Liver (tissue), 9 donors: Measurements from ENCODE around the gene PKMYT1. TPM values are rescaled to one million over a fixed set of nuclear protein-coding genes. Genes with fewer than 3 reads are reported as not detected.

Experiments used
- DNase-seq: peaks from one replicate; pipeline ENCODE4 v3.0.0-alpha.2; 2017; ENCODE audit warnings: low spot score
- H3K27ac ChIP-seq, 2 donors: one replicate each; pipeline ENCODE4 v1.7.0; 2013; ENCODE audit warnings: inconsistent platforms in 2 of 2, low read length in 2 of 2, control low read depth in 1 of 2, low read depth in 1 of 2, mild to moderate bottlenecking in 1 of 2
- H3K27me3 ChIP-seq, 4 donors: one replicate each; pipeline versions ENCODE4 v1.6.1 to v1.7.0; 2013; ENCODE audit warnings: low read length in 3 of 4, inconsistent platforms in 1 of 4, mild to moderate bottlenecking in 1 of 4, moderate library complexity in 1 of 4; ENCODE audit not compliant: control insufficient read depth in 4 of 4, insufficient read depth in 4 of 4
- H3K36me3 ChIP-seq, 4 donors: one replicate each; pipeline versions ENCODE4 v1.6.1 to v1.7.0; 2013; ENCODE audit warnings: low read length in 3 of 4, mild to moderate bottlenecking in 3 of 4, low read depth in 1 of 4, moderate library complexity in 1 of 4; ENCODE audit not compliant: control insufficient read depth in 4 of 4, insufficient read depth in 3 of 4
- H3K4me1 ChIP-seq, 4 donors: one replicate each; pipeline versions ENCODE4 v1.6.1 to v1.7.0; 2013; ENCODE audit warnings: low read length in 3 of 4, mild to moderate bottlenecking in 3 of 4, moderate library complexity in 1 of 4; ENCODE audit not compliant: control insufficient read depth in 4 of 4, insufficient read depth in 4 of 4
- H3K4me3 ChIP-seq, 3 donors: one replicate each; pipeline versions ENCODE4 v1.6.1 to v1.7.0; 2013; ENCODE audit warnings: low read length in 3 of 3, control low read depth in 1 of 3, low read depth in 1 of 3, mild to moderate bottlenecking in 1 of 3
- H3K9ac ChIP-seq, 2 donors: one replicate each; pipeline ENCODE4 v1.7.0; 2013; ENCODE audit warnings: low read length in 2 of 2, mild to moderate bottlenecking in 2 of 2, moderate library complexity in 2 of 2, control low read depth in 1 of 2, low read depth in 1 of 2
- H3K9me3 ChIP-seq, 4 donors: one replicate each; pipeline versions ENCODE4 v1.6.1 to v1.7.0; 2013; ENCODE audit warnings: low read length in 3 of 4; ENCODE audit not compliant: control insufficient read depth in 4 of 4
- EGR1 ChIP-seq, 2 donors: IDR thresholded peaks; 2 replicates each; pipeline ENCODE4 v1.6.1; 2016 to 2018; ENCODE audit warnings: antibody characterized with exemption in 2 of 2, low read depth in 2 of 2
- FOXA1 ChIP-seq: IDR thresholded peaks from 2 replicates; pipeline ENCODE4 v1.6.1; 2016; ENCODE audit warnings: antibody characterized with exemption
- FOXA2 ChIP-seq: IDR thresholded peaks from 2 replicates; pipeline ENCODE4 v1.6.1; 2016; ENCODE audit warnings: antibody characterized with exemption
- GABPA ChIP-seq, 2 donors: IDR thresholded peaks in 1 of 2; conservative IDR thresholded peaks in 1 of 2; 2 replicates each; pipeline ENCODE4 v1.6.1; 2016; ENCODE audit warnings: antibody characterized with exemption in 2 of 2, mild to moderate bottlenecking in 1 of 2, moderate library complexity in 1 of 2
- HNF4A ChIP-seq, 2 donors: conservative IDR thresholded peaks; 2 replicates each; pipeline ENCODE4 v1.6.1; 2016; ENCODE audit warnings: antibody characterized with exemption in 2 of 2, mild to moderate bottlenecking in 2 of 2
- HNF4G ChIP-seq: IDR thresholded peaks from 2 replicates; pipeline ENCODE4 v1.6.1; 2016; ENCODE audit warnings: antibody characterized with exemption
- JUND ChIP-seq, 2 donors: IDR thresholded peaks; 2 replicates each; pipeline ENCODE4 v1.6.1; 2016; ENCODE audit warnings: antibody characterized with exemption in 2 of 2
- NR2F2 ChIP-seq: IDR thresholded peaks from 2 replicates; pipeline ENCODE4 v1.6.1; 2016; ENCODE audit warnings: antibody characterized with exemption
- RAD21 ChIP-seq, 2 donors: IDR thresholded peaks; 2 replicates each; pipeline ENCODE4 v1.6.1; 2016; ENCODE audit warnings: antibody characterized with exemption in 2 of 2, mild to moderate bottlenecking in 2 of 2
- RXRA ChIP-seq, 2 donors: IDR thresholded peaks; 2 replicates each; pipeline ENCODE4 v1.6.1; 2017 to 2018; ENCODE audit warnings: antibody characterized with exemption in 2 of 2, mild to moderate bottlenecking in 1 of 2
- SP1 ChIP-seq: IDR thresholded peaks from 2 replicates; pipeline ENCODE4 v1.6.1; 2018; ENCODE audit warnings: antibody characterized with exemption, mild to moderate bottlenecking
- TAF1 ChIP-seq: conservative IDR thresholded peaks from 2 replicates; pipeline ENCODE4 v1.6.1; 2016; ENCODE audit warnings: antibody characterized with exemption, mild to moderate bottlenecking
- YY1 ChIP-seq: IDR thresholded peaks from 2 replicates; pipeline ENCODE4 v1.6.1; 2016; ENCODE audit warnings: antibody characterized with exemption, mild to moderate bottlenecking
- WGBS: extraction: QIAGEN DNeasy Blood & Tissue Kit; methylation state at CpG from one replicate; pipeline ENCODE4 v1.1.7; 2013; 5-methylcytosine and 5-hydroxymethylcytosine counted together
- polyA plus RNA-seq, 2 donors: library from polyadenylated mRNA; stranded (reverse) in 1 of 2; unstranded in 1 of 2; fragments of 200-250 nt in 1 of 2; fragments of >200 nt in 1 of 2; fragmentation: Nextera tagmentation in 1 of 2; extraction: Ambion mirVana in 1 of 2; gene quantifications; one replicate each; pipeline versions ENCODE4 v1.2.1 to v1.2.3, GENCODE V29; 2013 to 2015
- total RNA-seq, 2 donors: library from RNA; depleted of rRNA; stranded (reverse); fragments of >200 nt; gene quantifications; one replicate each; pipeline ENCODE4 v1.2.3, GENCODE V29; 2014
- TF ChIP-seq, protein P1 (sequence below): IDR thresholded peaks from 2 replicates; pipeline ENCODE4 v1.6.1; 2016; ENCODE audit warnings: antibody characterized with exemption, mild to moderate bottlenecking
- TF ChIP-seq, protein P2 (sequence below): IDR thresholded peaks from 2 replicates; pipeline ENCODE4 v1.6.1; 2016; ENCODE audit warnings: antibody characterized with exemption
- TF ChIP-seq, protein P3 (sequence below): fragments of 150-350 bp; IDR thresholded peaks from 2 replicates; pipeline ENCODE4 v1.5.1; 2017; ENCODE audit warnings: improper control_type of control experiment, low read depth, low read length; ENCODE audit not compliant: missing input control
- TF ChIP-seq, protein P4 (sequence below): IDR thresholded peaks from 2 replicates; pipeline ENCODE4 v1.6.1; 2016; ENCODE audit warnings: antibody characterized with exemption
- TF ChIP-seq, protein P5 (sequence below): IDR thresholded peaks from 2 replicates; pipeline ENCODE4 v1.6.1; 2016; ENCODE audit warnings: antibody characterized with exemption
- donor health status: healthy.
- donor health status: healthy.
- donor health status: healthy.
- donor health status: healthy.
- donor health status: healthy.

PKMYT1 gene
- total and polyA plus RNA-seq, 4 donors = 0.50 to 15.8 (median 2.6) TPM

DNA sequence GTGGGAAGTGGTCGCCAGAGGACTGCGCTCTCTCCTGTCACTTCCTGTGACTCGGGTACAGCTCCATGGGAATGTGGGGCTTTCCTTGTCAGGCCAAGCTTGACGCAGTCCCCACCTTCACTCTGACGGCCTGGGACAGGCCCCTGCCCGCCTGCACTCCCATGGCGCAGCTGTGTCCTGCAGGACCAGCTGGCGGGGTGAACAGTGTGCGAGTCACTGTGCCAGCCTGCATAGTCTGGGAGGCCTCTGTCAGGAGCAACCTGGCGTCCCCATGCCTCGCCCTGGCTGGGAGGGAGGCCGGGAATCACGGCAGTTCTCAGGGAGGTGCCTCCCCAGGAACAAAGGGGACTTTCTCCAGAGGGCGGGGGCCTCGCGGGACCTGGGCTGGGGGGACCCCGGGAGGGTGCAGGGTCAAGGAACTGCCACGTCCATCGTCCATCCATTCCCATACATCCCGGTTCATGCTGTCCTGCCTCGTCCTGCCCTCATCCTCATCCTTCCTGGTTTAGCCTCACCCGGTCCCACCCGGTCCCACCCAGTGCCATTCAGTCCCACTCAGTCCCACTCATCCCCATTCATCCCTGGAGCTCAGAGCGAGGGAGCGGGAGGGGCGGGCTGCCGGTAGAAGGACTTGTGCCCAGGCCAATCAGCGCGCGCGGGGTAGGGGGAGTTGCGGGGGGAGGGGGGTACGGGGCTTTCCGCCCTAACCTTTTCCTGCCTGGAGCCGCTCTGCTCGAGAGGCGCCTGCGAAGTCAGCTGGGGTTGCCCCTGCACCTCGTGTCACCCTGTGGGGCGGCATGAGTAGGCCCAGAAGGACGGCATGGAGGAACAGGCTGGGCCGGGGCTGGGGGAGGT is 55.1 kb downstream of the PKMYT1 start:
- H3K4me1 ChIP-seq = peaks cover 2 to 7% (median 5%) of the 10 kb centered on the region in 4 donors
- no peak for DNase-seq
- H3K27ac ChIP-seq = no peak overlapping the region
- H3K9me3 ChIP-seq = no peaks in the 10 kb centered on the region
- 86% methylated on average over 42 of the region's 42 CpGs for WGBS
- no peak overlapping the region for H3K9ac ChIP-seq
- peaks cover 0 to 9% (median 2%) of the 10 kb centered on the region in 4 donors for H3K36me3 ChIP-seq
- no peak overlapping the region for H3K4me3 ChIP-seq
- TF ChIP-seq NR2F2 = no peak
- TF ChIP-seq, protein P1, sequence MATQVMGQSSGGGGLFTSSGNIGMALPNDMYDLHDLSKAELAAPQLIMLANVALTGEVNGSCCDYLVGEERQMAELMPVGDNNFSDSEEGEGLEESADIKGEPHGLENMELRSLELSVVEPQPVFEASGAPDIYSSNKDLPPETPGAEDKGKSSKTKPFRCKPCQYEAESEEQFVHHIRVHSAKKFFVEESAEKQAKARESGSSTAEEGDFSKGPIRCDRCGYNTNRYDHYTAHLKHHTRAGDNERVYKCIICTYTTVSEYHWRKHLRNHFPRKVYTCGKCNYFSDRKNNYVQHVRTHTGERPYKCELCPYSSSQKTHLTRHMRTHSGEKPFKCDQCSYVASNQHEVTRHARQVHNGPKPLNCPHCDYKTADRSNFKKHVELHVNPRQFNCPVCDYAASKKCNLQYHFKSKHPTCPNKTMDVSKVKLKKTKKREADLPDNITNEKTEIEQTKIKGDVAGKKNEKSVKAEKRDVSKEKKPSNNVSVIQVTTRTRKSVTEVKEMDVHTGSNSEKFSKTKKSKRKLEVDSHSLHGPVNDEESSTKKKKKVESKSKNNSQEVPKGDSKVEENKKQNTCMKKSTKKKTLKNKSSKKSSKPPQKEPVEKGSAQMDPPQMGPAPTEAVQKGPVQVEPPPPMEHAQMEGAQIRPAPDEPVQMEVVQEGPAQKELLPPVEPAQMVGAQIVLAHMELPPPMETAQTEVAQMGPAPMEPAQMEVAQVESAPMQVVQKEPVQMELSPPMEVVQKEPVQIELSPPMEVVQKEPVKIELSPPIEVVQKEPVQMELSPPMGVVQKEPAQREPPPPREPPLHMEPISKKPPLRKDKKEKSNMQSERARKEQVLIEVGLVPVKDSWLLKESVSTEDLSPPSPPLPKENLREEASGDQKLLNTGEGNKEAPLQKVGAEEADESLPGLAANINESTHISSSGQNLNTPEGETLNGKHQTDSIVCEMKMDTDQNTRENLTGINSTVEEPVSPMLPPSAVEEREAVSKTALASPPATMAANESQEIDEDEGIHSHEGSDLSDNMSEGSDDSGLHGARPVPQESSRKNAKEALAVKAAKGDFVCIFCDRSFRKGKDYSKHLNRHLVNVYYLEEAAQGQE = no peak
- H3K27me3 ChIP-seq = no peaks in the 10 kb centered on the region

- Histone ChIP-seq H3K27ac (no peak overlapping the region), H3K9me3 (no peaks in the 10 kb centered on the region), H3K36me3 (peaks cover 0 to 4% (median under 1%) of the 10 kb centered on the region in 4 donors), H3K27me3 (no peaks in the 10 kb centered on the region), H3K9ac (no peak overlapping the region), H3K4me1 (peaks cover 2 to 7% (median 6%) of the 10 kb centered on the region in 4 donors), H3K4me3 (no peak overlapping the region)
- 96% methylated on average over 14 of the region's 14 CpGs for WGBS
- TF ChIP-seq, protein P2, sequence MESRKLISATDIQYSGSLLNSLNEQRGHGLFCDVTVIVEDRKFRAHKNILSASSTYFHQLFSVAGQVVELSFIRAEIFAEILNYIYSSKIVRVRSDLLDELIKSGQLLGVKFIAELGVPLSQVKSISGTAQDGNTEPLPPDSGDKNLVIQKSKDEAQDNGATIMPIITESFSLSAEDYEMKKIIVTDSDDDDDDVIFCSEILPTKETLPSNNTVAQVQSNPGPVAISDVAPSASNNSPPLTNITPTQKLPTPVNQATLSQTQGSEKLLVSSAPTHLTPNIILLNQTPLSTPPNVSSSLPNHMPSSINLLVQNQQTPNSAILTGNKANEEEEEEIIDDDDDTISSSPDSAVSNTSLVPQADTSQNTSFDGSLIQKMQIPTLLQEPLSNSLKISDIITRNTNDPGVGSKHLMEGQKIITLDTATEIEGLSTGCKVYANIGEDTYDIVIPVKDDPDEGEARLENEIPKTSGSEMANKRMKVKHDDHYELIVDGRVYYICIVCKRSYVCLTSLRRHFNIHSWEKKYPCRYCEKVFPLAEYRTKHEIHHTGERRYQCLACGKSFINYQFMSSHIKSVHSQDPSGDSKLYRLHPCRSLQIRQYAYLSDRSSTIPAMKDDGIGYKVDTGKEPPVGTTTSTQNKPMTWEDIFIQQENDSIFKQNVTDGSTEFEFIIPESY = no peak
- TF ChIP-seq SP1 (no peak), NR2F2 (no peak), HNF4G (no peak), FOXA1 (no peak), RAD21 (IDR thresholded peaks at IDR 0.05) (no peak), GABPA (IDR thresholded peaks at IDR 0.05 in 1 of 2, conservative IDR thresholded peaks at IDR 0.05 in 1 of 2) (no peak), HNF4A (conservative IDR thresholded peaks at IDR 0.05) (no peak), FOXA2 (no peak), JUND (IDR thresholded peaks at IDR 0.05) (no peak), TAF1 (no peak), RXRA (IDR thresholded peaks at IDR 0.05) (no peak), EGR1 (IDR thresholded peaks at IDR 0.05; ENCODE audit: low read depth in 2 of 2) (no peak), YY1 (no peak)
- TF ChIP-seq, protein P3, sequence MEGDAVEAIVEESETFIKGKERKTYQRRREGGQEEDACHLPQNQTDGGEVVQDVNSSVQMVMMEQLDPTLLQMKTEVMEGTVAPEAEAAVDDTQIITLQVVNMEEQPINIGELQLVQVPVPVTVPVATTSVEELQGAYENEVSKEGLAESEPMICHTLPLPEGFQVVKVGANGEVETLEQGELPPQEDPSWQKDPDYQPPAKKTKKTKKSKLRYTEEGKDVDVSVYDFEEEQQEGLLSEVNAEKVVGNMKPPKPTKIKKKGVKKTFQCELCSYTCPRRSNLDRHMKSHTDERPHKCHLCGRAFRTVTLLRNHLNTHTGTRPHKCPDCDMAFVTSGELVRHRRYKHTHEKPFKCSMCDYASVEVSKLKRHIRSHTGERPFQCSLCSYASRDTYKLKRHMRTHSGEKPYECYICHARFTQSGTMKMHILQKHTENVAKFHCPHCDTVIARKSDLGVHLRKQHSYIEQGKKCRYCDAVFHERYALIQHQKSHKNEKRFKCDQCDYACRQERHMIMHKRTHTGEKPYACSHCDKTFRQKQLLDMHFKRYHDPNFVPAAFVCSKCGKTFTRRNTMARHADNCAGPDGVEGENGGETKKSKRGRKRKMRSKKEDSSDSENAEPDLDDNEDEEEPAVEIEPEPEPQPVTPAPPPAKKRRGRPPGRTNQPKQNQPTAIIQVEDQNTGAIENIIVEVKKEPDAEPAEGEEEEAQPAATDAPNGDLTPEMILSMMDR = no peak
- TF ChIP-seq, protein P1 = no peak
- TF ChIP-seq, protein P4, sequence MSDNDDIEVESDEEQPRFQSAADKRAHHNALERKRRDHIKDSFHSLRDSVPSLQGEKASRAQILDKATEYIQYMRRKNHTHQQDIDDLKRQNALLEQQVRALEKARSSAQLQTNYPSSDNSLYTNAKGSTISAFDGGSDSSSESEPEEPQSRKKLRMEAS = no peak
- TF ChIP-seq, protein P5, sequence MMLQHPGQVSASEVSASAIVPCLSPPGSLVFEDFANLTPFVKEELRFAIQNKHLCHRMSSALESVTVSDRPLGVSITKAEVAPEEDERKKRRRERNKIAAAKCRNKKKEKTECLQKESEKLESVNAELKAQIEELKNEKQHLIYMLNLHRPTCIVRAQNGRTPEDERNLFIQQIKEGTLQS = no peak
- DNase-seq = no peak
These were observed 56.8 kb downstream of the PKMYT1 start for GRCh38 chr16:2923481-2923880.
